SK-N-SH (cell line): ENCODE results near the gene LRRIQ4.

Experiments
- CTCF ChIP-seq: fragments of 200-600 bp; sonication (generic); IDR thresholded peaks from 2 replicates; pipeline ENCODE4 v1.6.1; 2017; ENCODE audit warnings: antibody characterized with exemption, mild to moderate bottlenecking, moderate library complexity
- EP300 ChIP-seq, 2 experiments: IDR thresholded peaks; 2 replicates each; pipeline versions ENCODE4 v1.4.0 to v1.6.1; 2012; ENCODE audit warnings: borderline replicate concordance in 1 of 2, low read depth in 1 of 2, low read length in 1 of 2
- FOSL2 ChIP-seq: IDR thresholded peaks from 2 replicates; pipeline ENCODE4 v1.4.0; 2012; ENCODE audit warnings: low read depth, mild to moderate bottlenecking, moderate library complexity, borderline replicate concordance
- NRF1 ChIP-seq: IDR thresholded peaks from 2 replicates; pipeline ENCODE4 v1.6.1; 2012; ENCODE audit warnings: low read depth, mild to moderate bottlenecking, low read length
- PBX3 ChIP-seq: IDR thresholded peaks from 2 replicates; pipeline ENCODE4; 2012
- SMC3 ChIP-seq: IDR thresholded peaks from 2 replicates; pipeline ENCODE4 v1.6.1; 2012; ENCODE audit warnings: low read depth, low read length, improper control_type of control experiment

- TF ChIP-seq CTCF (no peak), EP300 (IDR thresholded peaks at IDR 0.05; ENCODE audit: borderline replicate concordance in 1 of 2, low read depth in 1 of 2, low read length in 1 of 2) (no peak), SMC3 (no peak), NRF1 (no peak), PBX3 (no peak), FOSL2 (no peak)
These were observed 34.8 kb upstream of the LRRIQ4 start for GRCh38 chr3:169777822-169778221.
